ENCODE results near the gene VWA2. TPM values are rescaled to one million over a fixed set of nuclear protein-coding genes. Genes with fewer than 3 reads are reported as not detected.

Gene VWA2
- total RNA-seq, 1 experiment from 2014 or later: 0.21 TPM

DNA sequence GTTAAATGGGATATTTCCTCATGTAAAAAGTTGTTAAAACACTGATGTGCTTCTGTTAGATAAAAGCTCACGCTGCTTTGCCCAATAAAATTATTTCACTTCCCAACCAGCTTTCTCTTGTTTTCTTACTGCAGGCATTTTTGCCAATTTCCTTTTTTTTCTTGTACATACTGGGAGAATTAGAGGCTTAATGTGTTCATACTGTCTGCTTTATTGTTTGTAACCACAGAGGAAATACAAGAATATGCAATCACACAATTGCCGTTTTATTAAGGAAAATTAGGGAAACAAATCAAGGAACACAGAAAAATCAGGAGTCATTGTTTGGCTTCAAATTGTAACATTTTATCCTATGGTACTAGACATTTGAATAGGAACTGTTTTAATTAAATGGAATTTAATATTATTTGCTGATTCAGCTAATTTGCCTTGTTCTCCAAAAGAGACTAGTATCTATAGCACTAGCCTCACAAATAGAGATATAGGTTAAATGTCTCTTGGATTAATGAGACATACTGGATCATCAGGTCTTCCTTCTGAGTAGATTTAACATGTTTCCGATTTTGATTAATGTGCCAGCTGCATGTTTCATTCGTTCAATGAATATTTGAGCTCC is 6.4 kb upstream of the VWA2 start:
- H3K36me3 ChIP-seq (replicated peaks; ENCODE audit: control insufficient read depth, insufficient read depth, low read length): no peaks in the 10 kb centered on the region
- DNase-seq: no peak
- no peak overlapping the region for H3K4me3 ChIP-seq (ENCODE audit: insufficient read depth, low read depth, low read length)
- peaks cover 1% of the 10 kb centered on the region; the same call in 1 of the 2 replicates for H3K27me3 ChIP-seq (ENCODE audit: control insufficient read depth, insufficient read depth, low read length)

DNA sequence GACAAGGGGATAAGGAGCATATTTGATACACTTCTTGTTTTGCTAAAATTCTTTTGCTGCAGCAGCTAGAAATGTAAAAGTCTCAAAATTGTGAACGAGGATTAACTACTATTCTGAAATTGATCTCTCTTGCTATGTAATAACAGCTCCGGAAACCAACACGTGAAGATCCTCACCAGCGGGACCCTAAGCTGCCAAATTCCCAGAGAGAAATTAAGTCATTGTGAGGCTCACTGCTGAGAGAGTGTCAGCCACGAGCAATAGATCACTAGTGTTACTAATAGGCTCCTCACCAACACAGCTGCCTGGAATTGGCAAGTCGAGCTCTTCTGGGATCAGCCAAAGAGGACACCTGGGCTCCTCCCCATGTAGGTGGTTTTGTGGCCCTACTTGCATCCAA is 5.6 kb upstream of the VWA2 start:
- Histone ChIP-seq H3K4me3 (ENCODE audit: insufficient read depth, low read depth, low read length) (no peak overlapping the region), H3K27me3 (ENCODE audit: control insufficient read depth, insufficient read depth, low read length) (peaks cover 7% of the 10 kb centered on the region)
- DNase-seq: no peak

DNA sequence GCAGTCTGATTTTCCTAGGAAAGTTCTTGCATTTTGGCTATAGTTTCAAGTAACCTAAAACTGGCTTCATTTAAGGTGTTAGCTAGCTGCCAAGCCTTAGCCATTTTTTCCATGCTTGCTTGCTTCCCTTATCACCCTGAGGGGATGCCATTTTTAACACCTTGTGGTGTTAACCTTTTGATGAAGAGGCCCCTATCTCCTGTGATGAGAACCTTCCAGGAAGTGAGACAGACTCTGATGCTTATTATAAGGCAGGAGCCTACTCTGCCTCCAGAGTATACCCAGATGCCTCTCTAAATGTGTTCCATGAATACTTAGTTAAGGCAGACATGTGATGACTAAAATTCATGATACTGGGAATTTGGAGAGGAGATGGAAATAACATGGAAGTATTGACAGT is 4.9 kb upstream of the VWA2 start:
- Histone ChIP-seq H3K36me3 (replicated peaks; ENCODE audit: control insufficient read depth, insufficient read depth, low read length) (no peaks in the 10 kb centered on the region), H3K27me3 (ENCODE audit: control insufficient read depth, insufficient read depth, low read length) (peaks cover 13% of the 10 kb centered on the region), H3K4me3 (ENCODE audit: insufficient read depth, low read depth, low read length) (no peak overlapping the region)
- DNase-seq: no peak

More for the DNA sequence above, 5.6 kb upstream of the VWA2 start:
- no peaks in the 10 kb centered on the region for H3K36me3 ChIP-seq (replicated peaks; ENCODE audit: control insufficient read depth, insufficient read depth, low read length)

DNA sequence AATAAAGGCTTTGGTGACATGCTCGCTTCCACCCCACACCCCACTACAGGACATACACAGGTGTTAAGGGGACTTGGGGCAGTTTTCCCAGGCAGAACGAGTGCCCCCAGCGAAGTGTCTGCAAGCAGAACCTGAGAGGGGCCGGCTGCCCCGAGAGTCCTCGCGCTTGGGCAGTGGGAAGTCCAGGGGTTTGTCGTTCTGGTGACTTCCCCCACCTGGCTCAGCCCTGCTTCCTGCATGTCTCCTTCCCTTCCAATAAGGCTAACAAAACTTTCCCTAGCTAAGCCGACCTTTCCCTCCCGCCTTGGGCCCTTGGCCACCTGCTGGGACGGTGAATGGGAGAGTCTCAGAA is 916 bp downstream of the VWA2 start:
- H3K27me3 ChIP-seq (ENCODE audit: control insufficient read depth, insufficient read depth, low read length): peaks cover 37% of the 10 kb centered on the region
- no peak for DNase-seq
- H3K36me3 ChIP-seq (replicated peaks; ENCODE audit: control insufficient read depth, insufficient read depth, low read length): no peaks in the 10 kb centered on the region
- peak overlapping the region; percentile 55 for H3K4me3 ChIP-seq (ENCODE audit: insufficient read depth, low read depth, low read length)

DNA sequence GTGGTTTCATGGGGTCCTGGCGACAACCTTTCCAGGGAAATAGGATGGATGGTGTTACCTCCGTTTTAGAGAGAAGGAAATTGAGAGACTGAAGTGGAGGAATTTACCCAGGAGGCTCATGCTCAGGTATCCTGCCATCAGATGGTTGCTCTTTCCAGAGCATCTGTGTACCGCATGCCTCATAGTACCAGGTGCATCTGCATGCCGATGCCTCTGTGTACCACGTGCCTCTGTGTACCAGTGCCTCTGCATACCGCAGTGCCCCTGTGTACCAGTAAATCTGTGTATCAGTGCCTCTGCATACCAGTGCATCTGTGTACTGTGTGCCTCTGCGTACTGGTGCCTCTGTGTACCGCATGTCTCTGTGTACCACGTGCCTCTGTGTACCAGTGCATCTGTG is 3.2 kb downstream of the VWA2 start:
- Histone ChIP-seq H3K36me3 (replicated peaks; ENCODE audit: control insufficient read depth, insufficient read depth, low read length) (no peaks in the 10 kb centered on the region), H3K4me3 (ENCODE audit: insufficient read depth, low read depth, low read length) (no peak overlapping the region), H3K27me3 (ENCODE audit: control insufficient read depth, insufficient read depth, low read length) (peaks cover 37% of the 10 kb centered on the region)
- no peak for DNase-seq

DNA sequence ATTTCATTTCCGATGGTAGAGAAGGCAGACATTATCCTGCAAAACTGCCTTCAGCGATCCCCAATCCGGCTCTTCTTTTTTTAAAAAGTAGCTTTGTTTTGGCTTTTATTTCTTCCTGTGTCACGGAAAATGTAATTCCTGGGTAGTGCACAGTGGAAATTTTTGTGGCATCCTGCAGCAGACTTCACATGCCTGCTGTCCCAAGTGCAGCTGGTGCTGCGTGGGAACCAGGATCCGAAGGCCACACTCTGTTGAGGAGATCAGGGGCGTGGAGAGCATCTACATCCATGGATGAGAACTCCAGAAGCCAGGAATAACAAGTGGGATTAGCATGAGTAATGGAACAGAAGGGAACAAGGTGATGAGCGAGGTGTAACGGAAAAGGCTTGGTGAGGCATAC is 4.6 kb downstream of the VWA2 start:
- Histone ChIP-seq H3K36me3 (replicated peaks; ENCODE audit: control insufficient read depth, insufficient read depth, low read length) (no peaks in the 10 kb centered on the region), H3K4me3 (ENCODE audit: insufficient read depth, low read depth, low read length) (no peak overlapping the region), H3K27me3 (ENCODE audit: control insufficient read depth, insufficient read depth, low read length) (peaks cover 28% of the 10 kb centered on the region)
- no peak for DNase-seq

DNA sequence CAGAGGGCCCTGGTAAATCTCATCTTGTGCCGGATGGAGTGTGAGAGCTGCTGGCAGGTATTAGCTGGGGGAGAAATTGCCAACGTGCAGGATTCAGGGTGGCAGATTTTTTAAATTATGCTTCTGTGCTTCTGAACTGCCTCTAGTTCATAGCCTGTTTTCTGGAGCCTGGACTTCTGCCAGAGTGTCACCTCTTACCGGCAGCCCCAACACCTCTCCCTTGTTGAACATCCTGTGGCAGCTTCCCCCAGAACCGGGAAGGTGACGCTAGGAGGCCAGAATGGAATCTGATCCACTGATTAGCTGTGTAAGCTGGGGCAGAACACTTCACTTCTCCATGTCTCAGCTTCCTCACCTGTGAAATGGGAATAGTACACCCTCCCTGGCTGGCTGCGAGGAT is 5.1 kb downstream of the VWA2 start:
- peaks cover 23% of the 10 kb centered on the region for H3K27me3 ChIP-seq (ENCODE audit: control insufficient read depth, insufficient read depth, low read length)
- H3K4me3 ChIP-seq (ENCODE audit: insufficient read depth, low read depth, low read length): no peak overlapping the region
- no peaks in the 10 kb centered on the region for H3K36me3 ChIP-seq (replicated peaks; ENCODE audit: control insufficient read depth, insufficient read depth, low read length)
- DNase-seq: no peak

DNA sequence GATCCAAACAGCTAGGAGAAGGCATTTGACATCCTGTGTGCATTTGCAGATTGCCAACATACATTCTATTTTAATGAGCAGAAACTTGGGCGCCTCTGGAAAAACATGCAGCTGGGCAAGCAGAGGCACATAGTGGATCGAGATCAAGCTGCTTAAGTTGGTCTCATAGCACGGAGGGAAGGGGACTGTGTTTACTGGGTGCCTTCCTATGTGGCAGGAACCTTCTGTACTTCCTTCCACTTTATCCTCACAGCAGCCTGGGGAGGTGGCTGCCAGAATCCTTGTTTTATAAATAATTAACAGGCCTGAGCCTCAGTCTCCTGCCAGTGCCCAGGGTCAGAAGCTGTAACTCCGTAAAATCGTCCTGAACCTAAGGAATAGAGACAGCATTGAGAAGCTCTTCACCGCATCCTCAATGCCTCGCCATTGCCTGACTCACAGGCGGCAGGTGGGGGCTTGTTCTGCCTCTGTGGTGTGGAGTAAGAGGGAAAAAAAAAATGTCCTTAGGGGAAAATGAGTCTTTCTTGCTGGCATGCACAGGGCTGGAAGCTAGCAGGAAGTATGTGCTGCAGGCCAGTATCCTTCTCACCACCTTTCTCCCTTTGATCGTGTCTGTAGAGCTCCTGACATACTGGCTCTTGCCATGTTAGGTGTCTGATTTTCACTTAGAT is 6.2 kb downstream of the VWA2 start:
- H3K36me3 ChIP-seq (replicated peaks; ENCODE audit: control insufficient read depth, insufficient read depth, low read length): no peaks in the 10 kb centered on the region
- peaks cover 12% of the 10 kb centered on the region for H3K27me3 ChIP-seq (ENCODE audit: control insufficient read depth, insufficient read depth, low read length)
- DNase-seq: no peak
- H3K4me3 ChIP-seq (ENCODE audit: insufficient read depth, low read depth, low read length): no peak overlapping the region

DNA sequence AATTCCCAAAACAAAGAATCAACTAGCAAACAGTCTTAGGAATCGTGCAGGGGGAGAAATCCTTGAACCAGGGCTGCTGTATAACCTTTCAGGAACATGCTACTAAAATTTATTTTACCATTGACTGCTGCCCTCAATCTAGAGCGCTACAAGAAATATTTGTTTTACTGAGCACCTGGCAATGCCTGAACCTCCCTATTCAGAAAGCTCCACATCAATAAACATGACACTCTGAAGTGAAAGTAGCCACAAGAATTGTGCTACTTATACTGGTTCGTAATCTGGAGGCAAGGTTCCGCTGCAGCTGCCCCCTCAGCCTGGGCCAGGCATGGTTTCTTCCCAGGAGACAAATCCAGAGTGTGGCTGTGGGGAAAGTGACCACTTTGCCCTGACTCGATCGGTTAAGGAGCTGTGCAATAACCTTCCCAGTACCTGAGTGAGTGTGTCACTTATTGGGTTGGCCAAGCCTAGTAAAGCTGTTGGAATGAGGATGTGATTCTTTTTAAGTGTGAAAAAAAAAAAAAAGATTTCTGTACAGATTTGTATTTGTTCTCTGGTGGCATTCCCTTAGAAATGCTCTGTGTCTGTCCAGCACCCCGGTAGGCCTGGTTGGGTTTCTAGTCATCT is 7.7 kb downstream of the VWA2 start:
- Histone ChIP-seq H3K4me3 (ENCODE audit: insufficient read depth, low read depth, low read length) (no peak overlapping the region), H3K27me3 (ENCODE audit: control insufficient read depth, insufficient read depth, low read length) (peaks cover 1% of the 10 kb centered on the region; the same call in 1 of the 2 replicates), H3K36me3 (replicated peaks; ENCODE audit: control insufficient read depth, insufficient read depth, low read length) (no peaks in the 10 kb centered on the region)
- no peak for DNase-seq

DNA sequence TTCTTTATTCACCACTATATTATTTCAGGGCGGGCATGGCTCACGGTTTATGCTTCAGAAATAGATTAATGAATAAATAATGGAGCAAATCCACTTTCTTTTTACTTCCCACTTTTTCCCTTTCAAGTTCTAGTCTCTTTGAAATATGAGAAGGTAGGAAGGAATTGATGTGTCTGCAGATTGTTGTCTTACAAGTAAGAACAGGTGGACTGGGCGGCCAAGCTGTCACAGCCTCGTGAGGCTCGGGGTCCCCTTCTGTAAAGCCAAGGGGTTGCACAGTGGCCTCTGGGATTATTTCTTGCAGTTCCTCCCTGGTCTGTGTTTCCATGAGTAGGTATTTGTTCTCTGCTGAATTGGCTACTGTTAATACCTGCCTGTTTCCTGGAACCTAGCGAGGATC is 11.2 kb downstream of the VWA2 start:
- Histone ChIP-seq H3K36me3 (replicated peaks; ENCODE audit: control insufficient read depth, insufficient read depth, low read length) (no peaks in the 10 kb centered on the region), H3K27me3 (ENCODE audit: control insufficient read depth, insufficient read depth, low read length) (no peaks in the 10 kb centered on the region), H3K4me3 (ENCODE audit: insufficient read depth, low read depth, low read length) (no peak overlapping the region)
- DNase-seq: no peak

DNA sequence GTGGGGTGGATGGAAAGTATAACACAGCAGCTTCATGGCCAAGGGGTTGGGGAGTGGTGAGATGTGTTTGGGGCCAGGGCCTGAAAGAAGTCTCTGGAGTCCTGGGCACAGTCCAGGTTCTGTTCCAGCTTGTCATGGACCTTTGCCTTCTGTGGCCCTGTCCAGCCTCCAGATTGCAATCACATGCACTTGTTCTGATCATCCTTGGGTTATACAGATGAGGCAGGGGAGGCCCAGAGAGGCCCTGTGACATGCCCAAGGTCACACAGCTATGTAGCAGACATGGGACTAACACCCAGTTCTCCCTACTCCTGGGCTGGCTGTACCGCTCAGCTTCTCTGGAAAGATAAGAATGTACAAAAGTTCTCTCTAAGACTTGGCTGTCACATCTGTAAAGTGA is 11.7 kb downstream of the VWA2 start:
- no peaks in the 10 kb centered on the region for H3K27me3 ChIP-seq (ENCODE audit: control insufficient read depth, insufficient read depth, low read length)
- H3K36me3 ChIP-seq (replicated peaks; ENCODE audit: control insufficient read depth, insufficient read depth, low read length): no peaks in the 10 kb centered on the region
- no peak for DNase-seq
- H3K4me3 ChIP-seq (ENCODE audit: insufficient read depth, low read depth, low read length): no peak overlapping the region

DNA sequence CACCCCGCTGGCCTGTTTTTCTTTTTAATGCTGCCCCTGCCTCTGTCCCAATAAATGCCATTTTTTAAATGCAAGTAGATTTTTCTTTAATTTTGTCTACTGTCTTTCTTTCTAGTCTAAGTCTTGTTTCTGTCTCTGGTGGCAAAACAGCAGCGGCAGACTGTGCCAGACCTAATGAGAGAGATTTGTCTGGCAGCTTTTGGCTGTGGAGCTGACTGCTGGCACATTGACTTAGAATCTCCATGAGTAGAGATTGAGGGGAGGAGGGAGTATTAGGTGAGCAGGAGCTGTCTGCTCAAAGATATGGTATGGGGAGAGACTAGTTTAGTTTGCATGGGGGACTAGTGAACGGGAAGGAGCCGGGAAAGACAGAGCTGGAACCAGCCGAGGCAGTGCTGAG is 13.0 kb downstream of the VWA2 start:
- Histone ChIP-seq H3K27me3 (ENCODE audit: control insufficient read depth, insufficient read depth, low read length) (no peaks in the 10 kb centered on the region), H3K36me3 (replicated peaks; ENCODE audit: control insufficient read depth, insufficient read depth, low read length) (no peaks in the 10 kb centered on the region), H3K4me3 (ENCODE audit: insufficient read depth, low read depth, low read length) (no peak overlapping the region)
- no peak for DNase-seq

DNA sequence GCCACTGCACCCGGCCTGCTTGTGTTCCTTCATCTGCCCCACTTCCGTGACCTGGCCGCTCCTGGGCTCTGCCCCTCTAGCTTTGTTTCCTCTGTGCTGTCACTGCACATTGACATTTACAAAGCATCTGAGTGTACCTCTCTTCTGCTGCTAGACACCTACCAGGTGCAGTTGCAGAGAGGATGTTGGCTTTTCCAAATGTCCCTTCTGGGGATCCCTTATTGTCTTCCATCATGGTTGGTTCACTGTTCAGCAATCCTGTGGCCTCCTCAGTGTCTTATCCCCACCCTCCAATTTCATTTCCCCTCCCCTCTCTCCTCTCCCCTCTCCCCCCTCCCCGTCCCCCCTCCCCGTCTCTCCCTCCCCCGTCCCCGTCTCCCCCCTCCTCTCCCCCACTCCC is 13.8 kb downstream of the VWA2 start:
- DNase-seq: no peak
- H3K27me3 ChIP-seq (ENCODE audit: control insufficient read depth, insufficient read depth, low read length): no peaks in the 10 kb centered on the region
- no peaks in the 10 kb centered on the region for H3K36me3 ChIP-seq (replicated peaks; ENCODE audit: control insufficient read depth, insufficient read depth, low read length)
- no peak overlapping the region for H3K4me3 ChIP-seq (ENCODE audit: insufficient read depth, low read depth, low read length)

DNA sequence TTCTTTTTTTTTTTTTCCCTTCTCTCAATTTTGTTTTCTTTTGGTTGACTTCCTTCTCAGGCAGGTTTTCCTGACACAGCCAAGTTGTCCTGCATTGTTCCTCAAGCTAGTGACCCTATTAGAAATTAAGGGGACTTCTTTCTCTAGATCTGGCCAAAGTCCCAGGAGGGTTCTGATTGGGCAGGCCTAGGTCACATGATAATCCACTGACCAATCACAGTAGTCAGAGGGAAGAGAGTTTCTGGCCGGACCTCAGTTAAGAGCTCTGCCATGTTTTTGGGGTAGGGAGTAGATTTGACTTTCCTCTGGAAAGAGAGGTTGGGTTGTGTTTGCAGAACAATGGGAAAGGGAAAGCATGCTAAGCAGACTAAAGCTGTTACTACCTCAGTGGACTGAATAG is 16.2 kb downstream of the VWA2 start:
- no peak for DNase-seq
- no peak overlapping the region for H3K4me3 ChIP-seq (ENCODE audit: insufficient read depth, low read depth, low read length)
- no peaks in the 10 kb centered on the region for H3K27me3 ChIP-seq (ENCODE audit: control insufficient read depth, insufficient read depth, low read length)
- no peaks in the 10 kb centered on the region for H3K36me3 ChIP-seq (replicated peaks; ENCODE audit: control insufficient read depth, insufficient read depth, low read length)

DNA sequence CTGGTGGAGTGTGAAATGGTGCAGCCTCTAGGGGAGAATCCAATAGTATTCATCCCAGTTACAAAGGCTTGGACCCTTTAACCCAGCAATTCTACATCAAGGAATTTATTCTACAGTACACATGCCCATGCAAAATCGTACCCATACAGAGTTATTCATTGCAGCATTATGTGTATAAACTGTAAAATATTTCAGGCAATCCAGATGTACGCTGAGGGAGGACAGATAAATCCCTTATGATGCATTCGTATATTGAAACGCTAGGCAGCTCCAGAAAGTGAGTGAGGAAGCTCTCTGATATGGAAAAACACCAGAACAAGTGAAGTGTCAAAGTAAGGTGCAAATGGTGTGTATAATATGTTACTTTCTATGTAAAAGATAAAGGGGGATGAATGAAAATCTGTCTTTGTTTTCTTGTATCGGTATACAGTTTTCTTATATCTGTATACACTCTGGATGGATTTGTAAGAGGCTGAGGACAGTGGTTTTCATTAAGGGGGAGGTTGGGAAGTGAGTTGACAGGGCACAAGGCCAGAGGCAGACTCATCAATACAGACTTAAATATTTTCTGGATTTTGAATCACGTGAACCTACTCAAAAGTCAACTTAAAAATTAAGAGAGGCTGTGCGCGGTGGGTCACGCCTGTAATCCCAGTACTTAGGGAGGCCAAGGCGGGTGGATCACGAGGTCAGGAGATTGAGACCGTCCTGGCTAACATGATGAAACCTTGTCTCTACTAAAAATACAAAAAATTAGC is 17.1 kb downstream of the VWA2 start:
- Histone ChIP-seq H3K4me3 (ENCODE audit: insufficient read depth, low read depth, low read length) (no peak overlapping the region), H3K36me3 (replicated peaks; ENCODE audit: control insufficient read depth, insufficient read depth, low read length) (no peaks in the 10 kb centered on the region), H3K27me3 (ENCODE audit: control insufficient read depth, insufficient read depth, low read length) (no peaks in the 10 kb centered on the region)
- no peak for DNase-seq
